Stimulated activated CD4-positive, alpha-beta T cell treated with anti-CD3 and anti-CD28 coated beads, Interleukin-1b, Interleukin-23, amount 100 ng/mL, for 1 hour (primary cell): Measurements from ENCODE around the gene ENDOG.
"Not testable (repeated sequence)": the region's sequence is repeated elsewhere in the genome, so short reads cannot be mapped to it uniquely, and the experiment has no call there.

Experiments used
- DNase-seq, 2 donors: peaks; one replicate each; pipeline ENCODE4 v3.0.0-alpha.2; 2020; ENCODE audit warnings: low read depth in 2 of 2

ENDOG gene

DNA sequence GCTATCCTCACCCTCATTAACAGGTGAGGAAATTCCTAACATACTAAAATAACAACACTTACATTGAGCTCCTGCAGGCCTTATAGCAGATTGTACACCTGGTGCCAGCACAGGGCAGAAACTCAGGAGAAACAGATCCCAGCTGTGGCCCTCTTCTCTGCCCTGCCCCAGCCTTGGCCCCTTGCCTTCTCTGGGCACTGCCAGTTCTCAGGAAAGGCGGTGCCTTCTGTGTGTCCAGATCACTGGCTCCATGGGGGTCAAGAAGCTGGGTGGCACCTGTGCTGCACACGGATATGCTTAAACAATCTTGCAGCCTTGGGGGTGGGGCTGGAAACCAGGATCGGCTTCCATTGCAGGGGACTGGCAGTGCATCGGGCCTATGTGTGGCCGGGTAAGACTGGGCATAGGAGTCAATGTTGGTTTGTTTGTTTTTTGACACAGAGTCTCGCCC, 44.1 kb downstream of the ENDOG start:
- no peak for DNase-seq

DNA sequence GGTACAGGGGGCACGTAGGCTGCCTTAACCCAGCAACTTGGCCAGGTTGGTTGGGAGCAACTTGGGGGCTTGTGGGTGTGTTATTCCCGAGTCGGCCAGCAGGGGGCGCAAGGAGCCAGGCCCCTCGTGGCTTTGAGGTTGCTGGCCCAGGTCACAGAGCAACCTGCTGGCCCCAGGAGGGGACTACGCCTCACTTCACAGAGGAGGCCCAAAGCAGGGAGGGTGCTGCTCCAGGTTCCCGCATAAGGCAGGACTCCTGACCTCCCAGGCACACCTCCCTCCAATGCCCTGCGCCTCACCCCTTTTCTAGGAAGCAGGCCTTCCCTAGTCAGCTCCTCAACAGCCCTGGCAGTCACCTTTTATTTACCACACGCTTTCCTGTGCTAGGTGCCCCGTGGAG, 45.3 kb downstream of the ENDOG start:
- peak; percentile 70 to 88 for DNase-seq

DNA sequence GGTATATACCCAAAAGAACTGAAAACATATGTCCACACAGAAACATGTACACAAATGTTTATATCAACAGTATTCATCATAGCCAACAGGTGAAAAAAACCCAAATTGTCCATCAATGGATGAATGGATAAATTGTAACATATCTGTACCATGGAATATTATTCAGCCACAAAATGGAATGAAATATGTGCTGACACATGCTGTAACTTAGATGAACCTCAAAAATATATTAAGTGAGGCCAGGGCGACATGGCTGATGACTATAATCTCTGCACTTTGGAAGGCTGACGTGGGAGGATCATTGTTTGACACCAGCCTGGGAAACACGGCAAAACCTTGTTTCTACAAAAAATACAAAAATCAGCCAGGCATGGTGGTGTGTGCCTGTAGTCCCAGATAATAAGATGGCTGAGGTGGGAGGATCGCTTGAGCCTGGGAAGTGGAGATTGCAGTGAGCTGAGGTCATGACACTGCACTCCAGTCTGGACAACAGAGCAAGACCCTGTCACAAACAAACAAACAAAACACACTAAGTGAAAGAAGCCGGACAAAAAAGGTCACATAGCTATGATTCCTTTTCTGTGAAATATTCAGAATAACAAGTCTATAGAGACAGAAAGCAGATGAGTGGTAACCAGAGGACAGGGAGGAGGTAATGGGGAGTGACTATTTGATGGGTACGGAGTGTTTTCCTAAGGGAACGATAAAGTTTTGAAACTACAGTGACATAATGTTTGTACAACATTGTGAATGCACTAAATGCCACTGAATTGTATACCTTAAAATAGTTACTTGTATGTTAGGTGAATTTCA, 52.0 kb downstream of the ENDOG start:
- no peak for DNase-seq

DNA sequence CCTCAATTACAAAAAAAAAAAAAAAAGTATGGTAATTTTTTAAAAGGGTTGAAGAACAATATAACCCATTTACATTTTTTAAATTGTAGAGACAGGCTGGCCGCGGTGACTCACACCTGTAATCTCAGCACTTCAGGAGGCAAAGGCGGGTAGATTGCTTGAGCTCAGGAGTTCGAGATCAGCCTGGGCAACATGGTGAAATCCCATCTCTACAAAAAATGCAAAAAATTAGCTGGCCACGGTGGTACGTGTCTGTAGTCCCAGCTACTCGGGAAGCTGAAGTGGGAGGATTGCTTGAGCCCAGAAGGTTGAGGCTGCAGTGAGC, 52.6 kb downstream of the ENDOG start:
- DNase-seq = not testable (repeated sequence)
